Islet of Langerhans (tissue), 1 donor: ENCODE measurements around the gene EXOC3.

Experiments used
- FAIRE-seq: peaks from one replicate; lab custom pipeline; 2011; peaks lifted over from hg19 to GRCh38; lab: Jason Lieb, UNC

EXOC3 gene

DNA sequence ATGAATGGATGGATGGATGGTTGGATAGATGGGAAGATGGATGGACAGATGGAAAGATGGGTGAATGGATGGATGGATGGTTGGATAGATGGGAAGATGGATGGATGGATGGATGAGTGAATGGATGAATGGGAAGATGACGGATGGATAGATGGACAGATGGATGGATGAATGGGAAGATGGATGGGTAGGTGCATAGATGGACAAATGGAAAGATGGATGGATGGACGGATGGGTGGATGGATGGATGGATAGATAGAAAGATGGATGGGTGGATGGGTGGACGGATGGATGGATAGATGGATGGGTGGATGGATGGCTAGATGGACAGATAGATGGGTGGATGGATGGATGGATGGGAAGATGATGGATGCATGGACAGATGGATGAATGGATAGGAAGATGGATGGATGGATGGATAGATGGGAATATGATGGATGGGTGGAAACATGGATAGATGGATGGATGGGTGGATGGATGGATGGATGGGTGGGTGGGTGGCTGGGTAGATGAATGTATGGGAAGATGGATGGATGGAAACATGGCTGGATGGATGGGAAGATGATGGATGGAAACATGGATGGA lies 16.5 kb upstream of the EXOC3 start:
- FAIRE-seq = no peak

DNA sequence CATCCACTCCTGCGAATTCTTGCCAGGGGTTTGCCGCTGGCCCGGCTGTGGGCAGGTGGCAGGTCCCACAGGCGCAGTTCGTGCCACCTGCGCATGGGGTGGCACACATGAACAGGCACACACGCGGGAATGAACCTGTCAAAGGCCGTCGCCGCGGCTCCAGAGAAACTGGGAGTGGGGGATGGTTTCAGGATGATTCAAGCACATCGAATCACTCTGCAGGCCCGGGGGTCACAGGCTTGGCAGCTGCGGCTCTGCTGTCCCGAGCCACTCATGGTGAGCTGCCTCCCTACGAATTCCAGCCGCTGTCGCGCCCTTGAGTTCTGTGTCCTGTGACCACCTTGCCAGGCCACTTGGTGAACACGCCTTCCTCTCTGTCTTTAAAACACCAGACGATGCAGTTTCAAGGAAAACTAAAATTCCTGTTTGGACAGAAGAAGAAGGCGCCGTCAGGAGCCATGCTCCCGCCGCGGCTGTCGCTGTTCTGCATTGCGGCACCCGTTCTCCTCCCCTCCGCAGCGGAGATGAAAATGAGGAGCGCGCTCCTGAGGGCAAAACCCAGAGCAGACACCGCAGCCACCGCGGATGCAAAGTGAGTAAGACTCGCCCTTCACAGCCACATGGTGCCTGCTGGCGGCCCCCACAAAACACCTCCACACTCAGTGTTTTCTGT lies 15.4 kb upstream of the EXOC3 start:
- FAIRE-seq = no peak

DNA sequence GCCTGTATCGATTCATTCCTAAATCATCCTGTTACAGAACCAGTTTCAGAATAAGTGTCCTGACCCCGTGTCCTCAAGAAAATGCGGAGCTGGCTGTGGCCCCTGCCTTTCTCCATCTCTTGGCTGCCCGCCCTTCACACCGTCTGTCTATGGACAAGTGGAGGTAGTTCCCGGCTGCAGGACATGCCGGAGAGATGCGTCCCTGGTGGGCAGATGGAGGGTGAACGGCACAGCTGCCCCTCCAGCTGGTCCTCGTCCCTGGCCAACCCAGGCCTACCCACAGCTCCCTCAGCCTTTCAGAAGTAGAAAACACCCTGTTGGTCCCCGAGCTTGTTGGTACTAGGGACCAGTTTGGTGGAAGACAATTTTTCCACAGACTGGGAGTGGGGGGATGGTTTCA lies 14.8 kb upstream of the EXOC3 start:
- no peak for FAIRE-seq

DNA sequence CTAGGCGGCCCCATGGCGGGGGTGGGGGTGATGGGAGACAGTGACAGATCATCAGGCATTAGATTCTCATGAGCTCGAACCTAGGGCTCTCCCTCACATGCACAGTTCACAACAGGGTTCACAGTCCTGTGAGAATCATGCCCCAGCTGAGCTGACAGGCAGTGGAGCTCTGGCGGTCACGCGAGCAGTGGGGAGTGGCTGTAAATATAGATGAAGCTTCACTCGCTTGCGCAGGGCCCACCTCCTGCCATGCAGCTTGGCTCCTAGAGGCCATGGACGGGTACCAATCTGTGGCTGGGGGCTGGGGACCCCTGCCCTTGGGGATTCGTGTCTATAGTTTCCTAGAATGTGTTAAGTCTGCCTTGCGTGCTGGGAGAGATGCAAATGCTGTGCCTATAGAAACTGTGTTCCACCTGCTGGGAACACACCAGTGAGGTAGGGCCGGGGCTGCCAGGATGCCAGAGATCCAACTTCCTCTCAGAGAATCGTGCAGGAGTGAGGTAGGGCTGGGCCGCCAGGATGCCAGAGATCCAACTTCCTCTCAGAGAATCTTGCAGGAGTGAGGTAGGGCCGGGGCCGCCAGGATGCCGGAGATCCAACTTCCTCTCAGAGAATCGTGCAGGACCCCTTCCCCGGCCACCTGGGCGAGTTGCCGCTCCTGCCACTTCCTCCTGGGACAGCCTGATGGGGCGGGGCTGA lies 14.1 kb upstream of the EXOC3 start:
- FAIRE-seq = no peak

DNA sequence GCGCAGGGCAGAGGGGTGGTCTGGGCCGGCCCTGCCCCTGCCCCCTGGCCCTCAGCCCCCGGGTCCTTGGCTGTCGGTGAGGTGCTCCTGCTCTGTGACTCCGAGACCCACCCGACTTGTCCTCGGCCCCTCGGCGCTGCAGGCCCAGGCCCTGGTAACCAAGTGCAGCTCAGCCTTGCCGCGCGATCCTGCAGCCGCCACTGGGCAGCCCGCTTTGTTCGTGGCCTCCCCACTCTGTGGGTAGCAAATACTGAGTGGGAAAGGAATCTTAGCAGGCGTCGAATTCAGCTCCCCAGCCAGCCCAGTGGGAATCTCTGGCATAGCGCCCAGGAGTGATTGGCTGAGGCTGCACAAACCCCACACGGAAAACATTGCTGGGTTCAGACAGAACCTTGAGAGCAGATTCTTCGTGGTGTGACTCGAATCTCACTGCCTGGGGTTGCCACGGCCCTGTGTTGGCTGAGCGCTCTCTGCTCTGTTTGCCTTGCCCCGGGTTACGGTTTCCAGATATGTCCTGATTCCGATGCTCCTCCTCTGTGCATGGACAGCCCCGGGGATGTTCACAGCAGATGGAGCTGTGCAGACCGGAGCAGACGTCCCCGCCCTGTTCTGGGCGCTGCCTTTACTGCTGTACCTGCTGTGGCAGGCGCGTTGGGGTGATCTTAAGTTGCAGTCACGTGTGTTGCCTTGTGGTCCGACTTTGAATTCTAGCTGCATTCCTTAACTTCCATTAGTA lies 13.4 kb upstream of the EXOC3 start:
- no peak for FAIRE-seq

DNA sequence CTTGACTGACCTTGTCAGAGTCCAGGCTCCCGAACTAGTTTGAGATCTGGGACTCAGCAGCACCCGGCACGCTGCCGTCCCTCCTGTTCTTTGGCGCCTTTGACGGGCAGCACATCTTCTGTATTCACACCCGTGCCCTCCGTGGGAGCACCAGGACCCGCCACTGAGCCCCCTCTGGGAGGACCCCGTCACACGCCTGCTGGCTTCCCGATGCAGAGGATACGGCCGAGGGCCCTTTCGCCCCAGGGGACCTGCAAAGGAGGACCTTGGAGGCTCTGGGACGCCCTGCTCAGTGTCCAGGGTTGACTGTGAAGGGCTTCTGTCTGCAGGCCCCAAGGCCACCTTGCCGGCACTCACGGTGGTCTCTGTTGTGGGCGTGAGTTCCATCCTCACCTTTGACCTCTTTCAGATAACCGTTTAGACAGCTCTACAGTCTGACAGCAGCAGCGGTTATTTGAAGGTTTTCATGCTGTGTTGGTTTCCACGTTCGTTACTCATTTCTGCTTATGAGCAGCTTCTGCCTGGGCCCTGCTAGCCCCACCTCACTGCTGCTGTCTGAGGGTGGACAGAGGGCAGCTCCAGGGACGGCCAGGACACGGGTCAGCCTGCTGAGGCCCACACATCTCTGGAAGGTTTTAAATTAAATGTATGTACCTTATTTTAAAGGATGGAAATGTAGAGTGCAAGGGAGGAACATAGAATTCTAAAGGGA lies 12.6 kb upstream of the EXOC3 start:
- FAIRE-seq = no peak

DNA sequence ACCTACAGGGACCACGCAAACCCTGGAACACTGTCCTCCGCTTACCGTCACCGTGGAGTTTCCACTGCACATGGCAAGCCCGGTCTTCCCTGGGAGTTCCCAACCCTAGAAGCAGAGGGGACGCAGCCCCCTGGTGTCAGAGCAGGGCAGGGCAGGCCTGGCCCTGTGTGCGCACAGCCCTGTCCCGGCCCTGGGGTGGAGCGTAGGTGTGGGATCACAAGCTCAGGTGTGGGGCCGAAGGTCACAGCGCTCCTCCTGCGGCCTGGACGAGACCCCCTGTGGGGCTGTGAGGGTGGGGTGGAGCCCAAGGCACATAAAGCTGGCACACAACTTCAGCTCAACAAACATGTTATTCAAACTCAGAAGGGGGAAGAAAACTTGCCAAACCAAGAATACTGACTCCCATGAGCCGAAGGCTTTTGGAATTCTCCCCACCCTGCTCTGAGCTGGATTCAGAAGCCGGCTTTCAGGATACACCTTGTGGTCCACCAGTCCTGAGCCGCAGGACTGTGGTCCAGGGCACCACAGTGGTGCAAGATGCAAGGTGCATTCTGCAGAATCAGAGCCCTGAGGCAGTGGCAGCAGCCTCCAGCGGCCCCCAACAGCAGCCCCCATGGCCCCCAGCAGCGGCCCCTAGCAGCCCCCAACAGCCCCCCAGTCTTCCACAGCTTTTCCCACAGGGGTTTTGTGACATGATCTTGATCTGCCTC lies 11.8 kb upstream of the EXOC3 start:
- no peak for FAIRE-seq

DNA sequence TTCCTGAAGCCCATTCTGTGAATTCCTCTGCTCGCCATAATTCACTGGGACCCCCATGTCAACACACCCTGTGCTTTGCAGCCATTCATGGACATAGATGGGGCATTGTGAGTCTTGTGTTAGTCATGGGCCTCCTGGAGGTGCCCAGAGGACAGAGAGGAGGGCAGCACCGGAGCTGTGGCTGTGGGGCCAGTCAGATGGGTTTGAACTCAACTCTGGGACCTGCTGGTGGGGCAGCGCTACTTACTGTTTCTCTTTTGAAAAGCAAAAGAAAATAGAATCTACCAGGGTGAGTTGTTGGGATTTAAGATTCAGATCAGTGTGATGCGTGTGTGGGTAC lies 11.3 kb upstream of the EXOC3 start:
- FAIRE-seq = no peak

DNA sequence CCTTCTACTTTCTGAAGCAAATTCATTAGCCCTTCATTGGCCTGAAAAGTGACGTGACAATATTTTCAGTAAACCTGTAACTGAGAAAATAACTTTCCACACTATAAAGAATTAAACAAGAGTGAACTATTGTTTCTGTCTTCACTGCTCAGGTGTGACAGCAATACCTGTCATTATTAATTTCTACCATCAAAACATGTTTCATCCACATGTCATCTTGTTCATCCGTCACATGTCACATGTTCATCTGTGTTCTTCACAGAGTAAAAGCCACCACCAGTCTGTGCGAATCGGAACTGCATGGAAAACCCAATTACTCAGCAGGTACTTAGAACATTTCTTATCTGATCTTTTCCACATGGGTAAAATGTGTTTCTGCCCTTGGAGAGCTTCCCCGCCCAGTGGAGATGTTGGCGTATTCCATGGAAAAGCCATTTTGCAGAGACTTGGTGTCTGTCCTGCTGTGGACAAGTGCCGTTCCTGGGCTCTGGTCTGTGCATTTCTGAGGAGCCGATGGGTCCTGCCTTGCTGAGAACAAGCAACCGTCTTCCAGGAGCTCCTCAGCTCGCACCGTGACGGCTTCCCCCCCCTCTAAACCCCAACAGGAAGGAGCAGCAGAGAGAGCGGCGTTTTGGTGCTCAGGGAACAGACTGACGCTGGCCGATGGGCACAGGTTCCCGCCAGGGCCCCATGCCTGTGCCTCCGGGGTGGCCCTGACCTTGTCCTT lies 10.6 kb upstream of the EXOC3 start:
- no peak for FAIRE-seq

DNA sequence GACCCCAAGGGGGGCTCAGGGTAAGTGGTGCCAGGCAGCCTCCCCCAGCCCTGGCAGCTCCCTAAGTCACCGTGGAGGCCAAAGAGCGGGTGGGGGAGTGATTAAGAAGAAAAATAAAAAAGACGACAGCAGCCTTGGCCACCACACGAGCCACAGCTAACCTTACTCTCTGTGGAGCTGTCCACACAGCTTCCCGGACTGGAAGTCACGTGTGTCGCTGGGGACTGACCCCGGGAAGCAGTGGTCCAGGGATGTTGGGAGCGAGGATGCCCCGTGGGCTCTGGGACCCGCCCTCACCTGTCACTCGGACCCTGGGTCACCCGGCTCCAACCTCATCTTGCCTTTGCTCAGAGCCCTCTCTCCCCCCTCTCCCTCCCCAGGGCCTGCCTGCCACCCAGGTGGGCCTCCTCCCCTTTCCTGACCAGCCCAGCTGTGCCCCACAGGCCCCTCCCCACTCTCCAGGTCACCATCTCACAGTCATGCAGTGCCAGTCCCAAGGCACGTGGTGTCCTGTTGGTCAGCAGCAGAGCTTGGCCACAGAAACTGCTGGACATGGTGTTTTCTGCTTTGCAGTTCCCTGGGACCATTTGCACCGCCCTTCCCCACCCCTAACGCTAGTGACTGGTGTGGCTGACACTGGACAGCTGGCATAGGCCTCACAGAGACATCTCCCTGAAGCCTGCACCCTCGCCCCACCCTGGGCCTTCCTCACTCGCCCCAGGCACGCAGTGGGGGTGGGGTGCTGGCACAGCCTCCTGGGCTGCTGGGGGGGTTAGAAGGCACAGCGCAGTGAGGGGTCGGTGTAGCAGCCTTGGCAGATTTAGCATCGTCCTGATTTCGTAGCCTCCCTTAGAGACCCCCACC lies 9.8 kb upstream of the EXOC3 start:
- FAIRE-seq = no peak

DNA sequence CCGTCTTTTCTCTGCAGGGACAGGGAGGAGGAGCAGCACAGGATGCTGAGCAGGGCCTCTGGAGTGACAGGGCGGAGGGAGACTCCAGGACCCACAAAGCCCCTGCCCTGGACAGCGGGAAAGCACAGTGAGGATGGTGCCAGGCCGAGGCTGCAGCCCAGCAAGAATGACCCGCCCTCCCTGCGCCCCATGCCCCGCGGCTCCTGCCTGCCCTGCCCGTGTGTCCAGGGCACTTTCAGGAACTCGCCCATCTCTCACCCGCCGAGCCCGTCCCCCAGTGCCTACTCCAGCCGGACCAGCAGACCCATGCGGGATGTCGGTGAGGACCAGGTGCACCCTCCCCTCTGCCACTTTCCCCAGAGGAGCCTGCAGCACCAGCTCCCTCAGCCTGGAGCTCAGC lies 9.1 kb upstream of the EXOC3 start:
- no peak for FAIRE-seq

DNA sequence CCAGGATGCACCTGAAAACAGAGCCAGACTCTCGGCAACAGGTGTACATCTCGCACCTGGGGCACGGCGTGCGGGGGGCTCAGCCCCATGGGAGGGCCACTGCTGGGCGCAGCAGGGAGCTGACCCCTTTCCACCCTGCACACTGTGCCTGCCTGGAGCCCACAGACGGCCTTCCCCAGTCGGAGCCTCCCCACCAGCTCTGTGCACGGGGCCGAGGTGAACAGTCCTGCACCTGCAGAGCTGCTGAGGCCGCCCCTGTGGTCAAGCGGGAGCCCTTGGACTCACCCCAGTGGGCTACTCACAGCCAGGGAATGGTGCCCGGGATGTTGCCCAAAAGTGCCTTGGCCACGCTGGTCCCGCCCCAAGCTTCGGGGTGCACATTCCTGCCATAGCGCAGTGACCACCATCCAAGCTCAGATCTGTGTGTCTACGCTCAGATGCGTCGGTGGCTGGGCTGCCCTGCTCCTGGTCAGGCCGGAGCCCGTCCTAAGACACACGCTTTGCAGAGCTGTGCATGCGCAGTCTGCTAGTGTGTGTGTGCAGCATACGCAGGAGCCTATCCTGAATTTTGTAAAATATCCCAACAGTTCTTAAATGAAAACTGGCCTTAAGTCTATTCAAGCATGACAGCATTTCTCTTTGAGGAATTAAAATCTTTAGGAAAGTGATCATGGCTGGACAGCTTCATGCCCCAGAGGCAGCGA lies 8.4 kb upstream of the EXOC3 start:
- FAIRE-seq = no peak

DNA sequence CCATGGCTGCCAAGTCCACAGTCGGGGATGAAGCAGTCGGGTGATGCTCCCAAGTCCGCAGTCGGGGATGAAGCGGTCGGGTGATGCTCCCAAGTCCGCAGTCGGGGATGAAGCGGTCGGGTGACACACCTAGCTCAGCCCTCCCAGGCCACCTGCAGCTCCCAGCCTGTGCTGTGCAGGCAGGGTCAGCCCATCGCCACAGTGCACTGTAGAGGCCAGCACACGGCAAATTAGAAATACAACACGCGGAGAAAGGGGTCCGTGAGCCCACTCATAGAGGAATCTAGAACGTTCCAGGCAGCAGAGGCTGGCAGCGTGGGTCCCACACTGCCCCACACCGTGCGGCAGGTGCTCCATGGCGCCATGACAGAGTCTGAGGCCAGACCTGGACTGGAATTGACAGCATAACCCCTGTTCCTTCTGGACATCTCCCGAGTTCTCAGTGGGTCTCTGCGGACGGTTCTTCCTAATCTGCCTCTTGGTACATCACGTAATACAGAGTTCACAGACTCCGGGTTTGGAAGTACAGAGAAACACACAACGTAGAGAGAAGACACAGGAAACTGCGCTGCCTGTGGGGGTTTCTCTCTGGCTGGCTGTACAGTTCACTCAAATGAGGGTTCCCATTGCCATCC lies 7.7 kb upstream of the EXOC3 start:
- FAIRE-seq = no peak

DNA sequence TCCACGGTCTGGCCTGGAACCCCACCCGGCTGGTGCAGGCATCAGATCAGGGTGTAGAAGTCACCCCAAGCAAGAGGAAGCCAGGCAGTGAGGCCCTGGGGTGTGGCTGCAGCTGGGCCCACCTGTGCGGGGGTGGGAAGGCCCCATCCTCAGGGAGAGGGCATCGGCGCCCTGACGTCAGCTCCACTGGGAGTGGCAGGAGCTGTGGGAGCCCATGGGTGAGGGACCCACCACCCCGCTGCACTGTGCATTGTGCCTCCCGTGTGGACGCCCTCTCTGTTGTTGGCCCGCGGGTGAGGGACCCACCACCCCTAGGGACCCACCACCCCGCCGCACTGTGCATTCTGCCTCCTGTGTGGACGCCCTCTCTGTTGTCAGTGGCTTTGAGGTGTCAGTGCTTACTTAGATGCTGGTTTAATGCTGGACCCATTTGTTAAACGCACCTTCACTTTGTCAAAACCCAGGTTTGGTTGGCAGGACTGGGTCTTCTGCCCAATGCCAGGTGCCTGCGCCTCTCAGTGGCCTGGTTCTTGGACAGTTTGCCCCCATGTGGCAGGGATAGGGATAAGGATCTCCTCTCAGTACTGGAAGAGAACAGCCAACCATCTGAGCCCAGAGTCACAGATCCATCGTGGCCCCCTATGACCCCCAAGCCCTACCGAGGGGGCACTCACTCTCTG lies 6.9 kb upstream of the EXOC3 start:
- no peak for FAIRE-seq

DNA sequence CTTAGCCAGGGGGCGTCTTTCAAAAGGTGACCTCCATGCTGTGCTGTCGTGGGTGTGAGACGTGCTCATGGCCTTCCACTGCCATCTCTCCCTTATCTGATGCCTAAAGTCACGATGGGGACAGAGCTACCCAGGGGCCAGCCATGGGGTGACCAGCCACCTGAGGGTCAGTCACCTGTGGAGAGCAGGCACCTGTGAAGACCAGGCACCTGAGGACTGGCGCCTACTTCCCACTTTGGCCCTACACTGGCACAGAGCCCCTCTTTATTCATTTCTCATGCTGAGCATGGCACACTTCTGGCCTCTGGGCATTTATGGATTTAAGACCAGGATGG lies 6.4 kb upstream of the EXOC3 start:
- FAIRE-seq = no peak

DNA sequence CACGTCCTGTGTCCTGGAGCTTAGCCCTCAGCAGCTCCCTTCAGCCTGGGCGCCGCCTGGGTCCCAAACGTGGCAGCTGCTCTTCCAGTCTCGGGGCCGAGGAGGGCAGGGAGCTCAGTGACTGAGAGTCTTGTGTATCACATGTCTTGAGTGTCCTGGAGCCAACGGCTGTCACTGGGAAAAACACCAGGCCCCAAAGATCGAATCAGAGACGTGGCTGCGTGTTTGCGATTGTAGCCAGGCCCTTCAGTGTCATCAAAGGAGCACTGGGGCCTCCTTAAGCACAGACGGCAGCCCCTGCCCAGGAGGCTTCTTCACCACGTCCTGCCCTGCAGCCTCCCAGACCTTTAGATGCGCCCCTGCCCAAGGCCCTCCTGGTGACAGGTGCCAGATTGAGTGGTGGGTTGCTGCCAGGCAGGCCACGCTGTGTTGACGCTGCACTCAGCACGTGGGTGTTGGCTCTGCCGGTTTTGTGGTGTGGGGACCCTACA lies 5.7 kb upstream of the EXOC3 start:
- no peak for FAIRE-seq

DNA sequence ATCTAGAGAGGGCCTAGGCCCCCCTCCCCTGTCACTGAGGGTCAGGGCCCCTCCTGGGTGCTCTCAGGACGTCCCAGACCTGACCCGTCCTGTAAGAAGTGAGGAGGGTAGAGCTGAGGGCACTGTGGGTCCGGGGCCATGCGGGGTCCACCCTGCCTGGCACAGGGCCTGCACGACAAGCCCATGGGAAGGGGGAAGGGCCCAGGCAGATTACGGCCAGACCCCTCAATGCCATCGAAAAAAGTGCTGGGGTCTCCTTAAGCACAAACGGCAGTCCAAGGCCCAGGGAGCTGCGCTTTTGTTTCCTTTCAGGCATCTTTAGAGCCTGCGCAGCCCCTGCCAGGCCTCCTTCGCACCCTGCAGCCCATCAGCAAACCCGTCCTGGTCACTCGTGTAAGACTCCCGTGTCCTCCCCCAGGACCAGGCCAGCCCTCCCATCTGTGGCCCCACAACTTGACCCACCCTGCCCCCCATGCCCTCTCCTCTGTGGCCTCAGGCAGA lies 4.4 kb upstream of the EXOC3 start:
- FAIRE-seq = no peak

DNA sequence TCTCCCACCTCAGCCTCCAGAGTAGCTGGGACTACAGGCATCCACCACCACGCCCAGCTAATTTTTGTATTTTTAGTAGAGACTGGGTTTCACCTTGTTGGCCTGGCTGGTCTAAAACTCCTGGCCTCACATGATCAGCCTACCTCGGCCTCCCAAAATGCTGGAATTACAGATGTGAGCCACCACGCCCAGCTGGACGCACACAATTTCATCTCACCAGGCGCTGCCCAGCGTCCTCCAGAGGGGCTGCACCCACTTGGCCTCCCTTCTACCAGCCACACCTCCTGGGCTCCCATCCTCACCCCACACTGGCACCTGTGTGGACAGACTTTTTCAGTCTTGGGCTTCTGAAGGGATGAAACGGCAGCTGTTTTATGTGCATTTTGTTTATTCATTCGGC lies 3.8 kb upstream of the EXOC3 start:
- FAIRE-seq = no peak
